ENCODE results near the gene SMIM29.
A peak's percentile ranks its signal among the peaks of the same experiment; 100 is the strongest.
"Not testable (repeated sequence)": the region's sequence is repeated elsewhere in the genome, so short reads cannot be mapped to it uniquely, and the experiment has no call there.

SMIM29 gene

DNA sequence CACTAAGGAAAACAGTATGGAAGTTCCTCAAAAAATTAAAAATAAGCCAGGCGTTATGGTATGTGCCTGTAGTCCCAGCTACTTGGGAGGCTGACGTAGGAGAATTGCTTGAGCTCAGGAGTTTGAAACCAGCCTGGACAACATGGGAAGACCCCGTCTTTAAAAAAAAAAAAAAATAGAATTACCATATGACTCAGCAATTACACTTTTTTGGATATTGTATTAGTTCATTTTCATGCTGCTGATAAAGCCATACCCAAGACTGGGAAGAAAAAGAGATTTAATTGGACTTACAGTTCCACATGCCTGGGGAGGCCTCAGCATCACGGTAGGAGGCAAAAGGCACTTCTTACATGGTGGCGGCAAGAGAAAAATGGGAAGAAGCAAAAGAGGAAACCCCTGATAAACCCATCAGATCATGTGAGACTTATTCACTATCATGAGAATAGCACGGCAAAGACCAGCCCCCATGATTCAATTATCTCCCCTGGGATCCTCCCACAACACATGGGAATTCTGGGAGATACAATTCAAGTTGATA is 10.8 kb upstream of the SMIM29 start:
- no peaks in the 10 kb centered on the region for H3K4me1 Mint-ChIP-seq
- H3K27me3 Mint-ChIP-seq (ENCODE audit: low read depth, poor library complexity): peaks cover 2% of the 10 kb centered on the region
- no peak overlapping the region for H3K27ac Mint-ChIP-seq
- H3K9me3 Mint-ChIP-seq: peaks cover 42% of the 10 kb centered on the region
- no peak overlapping the region for H3K4me3 Mint-ChIP-seq
- no peak for DNase-seq
- peaks cover 27% of the 10 kb centered on the region for H3K36me3 Mint-ChIP-seq (ENCODE audit: low read depth)
- TF ChIP-seq, protein P1, sequence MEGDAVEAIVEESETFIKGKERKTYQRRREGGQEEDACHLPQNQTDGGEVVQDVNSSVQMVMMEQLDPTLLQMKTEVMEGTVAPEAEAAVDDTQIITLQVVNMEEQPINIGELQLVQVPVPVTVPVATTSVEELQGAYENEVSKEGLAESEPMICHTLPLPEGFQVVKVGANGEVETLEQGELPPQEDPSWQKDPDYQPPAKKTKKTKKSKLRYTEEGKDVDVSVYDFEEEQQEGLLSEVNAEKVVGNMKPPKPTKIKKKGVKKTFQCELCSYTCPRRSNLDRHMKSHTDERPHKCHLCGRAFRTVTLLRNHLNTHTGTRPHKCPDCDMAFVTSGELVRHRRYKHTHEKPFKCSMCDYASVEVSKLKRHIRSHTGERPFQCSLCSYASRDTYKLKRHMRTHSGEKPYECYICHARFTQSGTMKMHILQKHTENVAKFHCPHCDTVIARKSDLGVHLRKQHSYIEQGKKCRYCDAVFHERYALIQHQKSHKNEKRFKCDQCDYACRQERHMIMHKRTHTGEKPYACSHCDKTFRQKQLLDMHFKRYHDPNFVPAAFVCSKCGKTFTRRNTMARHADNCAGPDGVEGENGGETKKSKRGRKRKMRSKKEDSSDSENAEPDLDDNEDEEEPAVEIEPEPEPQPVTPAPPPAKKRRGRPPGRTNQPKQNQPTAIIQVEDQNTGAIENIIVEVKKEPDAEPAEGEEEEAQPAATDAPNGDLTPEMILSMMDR (IDR thresholded peaks at IDR 0.05): no peak

DNA sequence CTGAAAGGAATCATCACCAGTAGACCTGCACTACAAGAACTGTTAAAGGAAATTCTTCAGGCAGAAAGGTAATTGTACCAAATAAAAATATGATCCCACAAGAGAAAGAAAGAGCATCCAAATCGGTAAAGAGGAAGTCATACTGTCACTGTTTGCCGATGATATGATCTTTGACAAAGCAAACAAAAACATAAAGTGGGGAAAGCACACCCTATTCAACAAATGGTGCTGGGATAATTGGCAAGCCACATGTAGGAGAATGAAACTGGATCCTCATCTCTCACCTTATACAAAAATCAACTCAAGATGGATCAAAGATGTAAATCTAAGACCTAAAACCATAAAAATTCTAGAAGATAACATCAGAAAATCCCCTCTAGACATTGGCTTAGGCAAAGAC is 3.6 kb upstream of the SMIM29 start:
- H3K9me3 Mint-ChIP-seq; H3K4me3 Mint-ChIP-seq; H3K27me3 Mint-ChIP-seq (ENCODE audit: low read depth, poor library complexity); DNase-seq; H3K36me3 Mint-ChIP-seq (ENCODE audit: low read depth): not testable (repeated sequence)
- peak overlapping the region; percentile 30 for H3K27ac Mint-ChIP-seq
- H3K4me1 Mint-ChIP-seq: peaks cover 10% of the 10 kb centered on the region

DNA sequence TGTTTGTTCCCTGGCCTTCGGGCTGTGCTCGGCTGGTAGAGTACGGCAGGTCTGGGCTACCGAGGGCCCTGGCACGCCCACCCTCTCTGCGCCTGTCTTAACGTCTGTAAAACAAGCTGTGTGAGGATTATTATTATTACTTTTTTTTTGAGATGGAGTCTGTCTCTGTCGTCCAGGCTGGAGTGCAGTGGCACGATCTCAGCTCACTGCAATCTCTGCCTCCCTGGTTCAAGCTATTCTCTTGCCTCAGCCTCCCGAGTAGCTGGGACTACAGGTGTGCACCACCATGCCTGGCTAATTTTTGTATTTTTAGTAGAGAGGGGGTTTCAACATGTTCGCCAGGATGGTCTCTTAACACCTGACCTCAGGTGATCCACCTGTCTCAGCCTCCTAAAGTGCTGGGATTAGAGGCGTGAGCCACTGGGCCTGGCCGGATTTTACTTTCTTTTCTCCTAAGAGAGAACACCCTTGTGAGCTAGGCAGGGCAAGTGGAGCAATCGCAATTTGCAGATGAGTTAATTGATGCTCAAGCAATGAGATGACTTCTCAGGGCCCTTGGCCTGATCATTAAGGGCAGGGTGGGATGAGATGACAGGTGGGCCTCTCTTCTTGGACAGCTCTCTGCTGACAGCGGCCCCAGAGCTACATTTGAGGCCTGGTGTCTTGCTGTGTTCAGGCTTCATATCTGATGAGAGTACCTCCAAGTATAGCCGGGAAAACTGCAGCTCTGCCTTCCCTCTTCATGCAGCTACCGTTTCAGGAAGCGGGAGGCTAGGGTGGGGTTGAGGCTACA is 859 bp upstream of the SMIM29 start:
- Mint-ChIP-seq H3K36me3 (ENCODE audit: low read depth) (peaks cover 5% of the 10 kb centered on the region), H3K27me3 (ENCODE audit: low read depth, poor library complexity) (peaks cover 4% of the 10 kb centered on the region), H3K9me3 (peaks cover 8% of the 10 kb centered on the region), H3K27ac (no peak overlapping the region), H3K4me1 (peaks cover 26% of the 10 kb centered on the region), H3K4me3 (peak overlapping the region; percentile 88)
- no peak for DNase-seq
- TF ChIP-seq, protein P1 (IDR thresholded peaks at IDR 0.05): no peak

DNA sequence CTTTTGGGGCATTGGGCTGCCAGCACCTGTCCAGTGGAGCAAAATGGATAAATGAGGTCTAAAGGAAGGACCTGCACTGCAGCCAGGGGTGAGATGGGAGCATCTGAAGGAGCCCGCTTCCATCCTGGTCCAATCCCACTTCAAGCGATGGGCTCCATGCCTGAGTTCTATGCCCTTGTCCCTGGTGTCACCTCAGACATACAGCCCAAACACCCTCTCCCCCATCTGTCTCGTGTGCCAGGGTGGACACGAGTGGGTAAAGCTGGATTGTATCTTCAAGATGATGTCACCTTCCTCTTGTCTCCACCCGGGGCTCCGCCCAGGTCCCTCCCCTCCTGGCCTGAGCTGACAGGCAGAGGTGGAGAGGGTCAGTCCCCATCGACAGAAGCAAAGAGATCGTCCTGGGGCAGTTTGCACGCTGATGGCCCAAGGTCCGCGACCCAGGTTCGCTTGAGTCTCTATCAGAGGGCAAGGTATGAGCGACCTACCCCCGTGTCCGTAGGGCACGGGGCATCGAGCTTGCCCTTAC is 544 bp downstream of the SMIM29 start:
- TF ChIP-seq, protein P1 (IDR thresholded peaks at IDR 0.05): no peak
- peaks cover 9% of the 10 kb centered on the region for H3K36me3 Mint-ChIP-seq (ENCODE audit: low read depth)
- H3K27me3 Mint-ChIP-seq (ENCODE audit: low read depth, poor library complexity): peaks cover 4% of the 10 kb centered on the region
- H3K9me3 Mint-ChIP-seq: peaks cover 8% of the 10 kb centered on the region
- DNase-seq: peak; percentile 38
- peak overlapping the region; percentile 88 for H3K4me3 Mint-ChIP-seq
- peak overlapping the region; percentile 85 for H3K27ac Mint-ChIP-seq
- H3K4me1 Mint-ChIP-seq: peaks cover 32% of the 10 kb centered on the region

DNA sequence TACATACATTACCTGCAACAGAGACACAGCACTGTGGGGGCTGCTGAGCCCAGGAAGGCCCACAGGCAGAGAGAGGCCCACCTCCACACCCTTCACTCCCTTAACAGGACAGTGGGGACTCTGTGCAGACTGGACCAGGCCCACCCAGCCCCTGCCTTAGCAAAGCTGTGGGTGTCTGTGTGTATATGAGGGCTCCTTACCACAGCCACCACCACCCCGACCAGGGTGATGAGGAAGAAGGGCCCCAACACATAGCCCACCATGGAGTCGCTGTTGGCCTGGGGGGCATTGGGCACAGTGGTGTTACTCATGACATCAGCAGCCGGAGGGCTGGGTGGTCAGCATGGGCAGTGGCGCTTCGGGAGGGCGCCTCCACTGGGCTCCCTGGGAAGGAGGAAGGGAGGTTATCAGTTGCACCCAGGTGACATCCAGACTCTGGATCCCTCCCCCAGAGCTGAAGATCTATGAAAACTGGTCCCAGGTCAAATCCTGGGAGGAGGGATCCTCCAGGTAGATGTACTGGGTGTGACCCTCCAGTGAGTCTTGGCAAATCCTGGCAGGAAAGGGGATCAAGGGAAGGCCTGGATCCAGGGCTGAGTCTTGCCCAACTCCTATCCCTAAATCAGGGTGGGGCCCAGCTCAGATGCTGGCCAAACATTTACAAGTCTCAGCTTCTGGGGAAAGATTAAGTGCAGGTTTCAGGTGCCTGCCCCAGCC is 1.2 kb downstream of the SMIM29 start:
- peaks cover 4% of the 10 kb centered on the region for H3K27me3 Mint-ChIP-seq (ENCODE audit: low read depth, poor library complexity)
- H3K36me3 Mint-ChIP-seq (ENCODE audit: low read depth): peaks cover 15% of the 10 kb centered on the region
- peaks cover 4% of the 10 kb centered on the region for H3K9me3 Mint-ChIP-seq
- TF ChIP-seq, protein P1 (IDR thresholded peaks at IDR 0.05): no peak
- H3K27ac Mint-ChIP-seq: peak overlapping the region; percentile 85
- peaks cover 38% of the 10 kb centered on the region for H3K4me1 Mint-ChIP-seq
- DNase-seq: no peak
- H3K4me3 Mint-ChIP-seq: peak overlapping the region; percentile 88

Data from nephron progenitor cell (in vitro differentiated cells).